ENCODE measurements around the gene TMEM132C.
A peak's percentile ranks its signal among the peaks of the same experiment; 100 is the strongest.
"Not testable (repeated sequence)": the region's sequence is repeated elsewhere in the genome, so short reads cannot be mapped to it uniquely, and the experiment has no call there.

Gene TMEM132C

DNA sequence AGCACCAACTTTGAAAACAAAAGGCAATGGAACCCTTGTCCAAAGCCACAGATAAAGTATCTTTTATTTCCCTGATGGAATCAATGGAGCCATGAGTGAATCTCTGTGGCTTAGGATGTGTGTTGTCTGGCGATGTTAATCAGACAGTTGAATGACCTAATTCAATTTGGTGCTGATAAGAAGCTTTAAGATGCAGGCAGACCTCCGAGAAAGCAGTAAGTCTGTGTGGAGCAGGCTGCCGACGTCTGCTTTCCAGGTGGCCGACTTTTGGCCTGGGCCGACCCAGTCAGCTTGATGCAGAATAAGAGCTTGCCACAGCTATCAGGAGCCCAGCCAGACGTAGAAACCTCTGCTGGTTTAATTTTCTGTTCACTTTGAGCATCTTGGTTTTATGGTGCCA, 21.1 kb upstream of the TMEM132C start:
- DNase-seq (ENCODE audit: low read depth), result no peak
- H3K4me3 ChIP-seq (ENCODE audit: low read depth, low read length), result no peak overlapping the region
- TF ChIP-seq, protein P1, sequence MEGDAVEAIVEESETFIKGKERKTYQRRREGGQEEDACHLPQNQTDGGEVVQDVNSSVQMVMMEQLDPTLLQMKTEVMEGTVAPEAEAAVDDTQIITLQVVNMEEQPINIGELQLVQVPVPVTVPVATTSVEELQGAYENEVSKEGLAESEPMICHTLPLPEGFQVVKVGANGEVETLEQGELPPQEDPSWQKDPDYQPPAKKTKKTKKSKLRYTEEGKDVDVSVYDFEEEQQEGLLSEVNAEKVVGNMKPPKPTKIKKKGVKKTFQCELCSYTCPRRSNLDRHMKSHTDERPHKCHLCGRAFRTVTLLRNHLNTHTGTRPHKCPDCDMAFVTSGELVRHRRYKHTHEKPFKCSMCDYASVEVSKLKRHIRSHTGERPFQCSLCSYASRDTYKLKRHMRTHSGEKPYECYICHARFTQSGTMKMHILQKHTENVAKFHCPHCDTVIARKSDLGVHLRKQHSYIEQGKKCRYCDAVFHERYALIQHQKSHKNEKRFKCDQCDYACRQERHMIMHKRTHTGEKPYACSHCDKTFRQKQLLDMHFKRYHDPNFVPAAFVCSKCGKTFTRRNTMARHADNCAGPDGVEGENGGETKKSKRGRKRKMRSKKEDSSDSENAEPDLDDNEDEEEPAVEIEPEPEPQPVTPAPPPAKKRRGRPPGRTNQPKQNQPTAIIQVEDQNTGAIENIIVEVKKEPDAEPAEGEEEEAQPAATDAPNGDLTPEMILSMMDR (conservative IDR thresholded peaks at IDR 0.05; ENCODE audit: low read depth, low read length), result no peak

- no peak for DNase-seq (ENCODE audit: low read depth)
- TF ChIP-seq, protein P1 (conservative IDR thresholded peaks at IDR 0.05; ENCODE audit: low read depth, low read length), result no peak
- H3K4me3 ChIP-seq (ENCODE audit: low read depth, low read length), result no peak overlapping the region
Observed at GRCh38 chr12:128250096-128250495, 16.9 kb upstream of the TMEM132C start.

DNA sequence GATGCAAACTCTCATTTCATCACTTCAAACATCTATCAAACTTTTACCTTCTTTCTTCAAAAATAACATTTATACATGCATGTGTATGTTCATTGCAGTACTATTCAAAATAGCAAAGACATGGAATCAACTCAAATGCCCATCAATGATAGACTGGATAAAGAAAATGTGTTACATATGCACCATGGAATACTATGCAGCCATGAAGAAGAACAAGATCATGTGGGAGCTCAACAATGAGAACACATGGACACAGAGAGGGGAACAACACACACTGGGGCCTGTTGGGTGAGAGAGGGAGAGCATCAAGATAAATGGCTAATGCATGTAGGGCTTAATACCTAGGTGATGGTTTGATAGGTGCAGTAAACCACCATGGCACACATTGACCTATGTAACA, 13.1 kb upstream of the TMEM132C start:
- not testable (repeated sequence) for DNase-seq (ENCODE audit: low read depth)

DNA sequence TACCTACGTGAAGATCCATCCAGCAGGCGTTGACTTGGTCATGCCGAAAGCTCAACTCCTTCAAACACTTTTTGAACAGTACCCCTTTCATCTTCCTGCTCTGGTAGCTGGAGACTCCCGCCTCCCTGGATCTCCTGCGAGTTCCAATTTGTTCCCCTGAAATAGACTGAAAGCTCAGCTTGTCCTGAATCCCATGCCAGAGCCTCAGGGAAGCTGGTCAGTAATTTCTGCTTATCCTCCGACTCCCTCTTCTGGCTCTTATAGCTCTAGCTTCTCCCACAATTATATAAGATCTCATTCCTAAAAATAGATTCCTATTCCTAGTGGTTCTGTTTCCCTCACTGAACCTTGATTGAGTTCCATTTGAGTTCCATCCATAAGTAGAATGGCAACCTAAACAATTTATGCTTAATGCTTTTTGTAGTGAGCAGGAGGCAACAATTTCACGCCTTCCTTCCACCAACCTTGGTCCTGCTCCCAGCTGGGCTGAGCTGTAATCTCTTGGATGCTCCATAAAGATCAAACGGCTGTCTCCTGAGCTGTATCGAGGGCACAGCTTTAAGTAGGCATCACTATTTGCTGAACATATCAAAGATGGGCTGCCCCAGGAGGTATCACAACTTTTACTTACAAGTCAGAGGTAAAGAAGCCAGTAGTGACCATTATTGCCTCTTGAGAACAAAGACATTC, 8.0 kb upstream of the TMEM132C start:
- H3K4me3 ChIP-seq (ENCODE audit: low read depth, low read length), result no peak overlapping the region
- TF ChIP-seq, protein P1 (conservative IDR thresholded peaks at IDR 0.05; ENCODE audit: low read depth, low read length), result no peak
- no peak for DNase-seq (ENCODE audit: low read depth)

More for the DNA sequence above, 13.1 kb upstream of the TMEM132C start:
- not testable (repeated sequence) for H3K4me3 ChIP-seq (ENCODE audit: low read depth, low read length)

DNA sequence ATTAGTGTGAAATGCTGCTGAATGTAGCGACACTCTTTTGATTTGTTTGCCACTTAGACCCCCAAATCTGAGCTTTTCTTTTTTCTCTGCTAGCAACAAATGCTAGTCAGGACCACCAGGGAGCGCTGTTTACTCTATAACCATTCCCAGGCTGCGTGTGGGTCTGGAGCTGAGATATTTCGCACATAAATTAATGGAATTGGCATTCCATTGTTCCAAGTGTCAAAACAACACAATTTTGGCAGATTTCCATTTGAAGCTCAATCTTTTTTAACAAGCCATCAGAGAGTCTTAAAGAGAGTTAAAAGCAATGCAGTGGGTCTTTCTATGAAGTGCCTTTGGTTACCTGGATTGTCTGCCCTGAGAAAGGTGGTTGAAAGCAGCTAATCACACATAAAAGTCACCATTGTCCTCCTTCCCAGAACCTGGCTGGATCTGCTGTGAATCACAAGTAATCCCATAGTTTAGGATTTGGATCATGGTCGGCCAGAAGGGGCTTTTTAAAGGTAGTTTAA, 7.4 kb upstream of the TMEM132C start:
- peak; percentile 27 for DNase-seq (ENCODE audit: low read depth)
- TF ChIP-seq, protein P1 (conservative IDR thresholded peaks at IDR 0.05; ENCODE audit: low read depth, low read length), result peak; percentile 66
- H3K4me3 ChIP-seq (ENCODE audit: low read depth, low read length), result no peak overlapping the region

DNA sequence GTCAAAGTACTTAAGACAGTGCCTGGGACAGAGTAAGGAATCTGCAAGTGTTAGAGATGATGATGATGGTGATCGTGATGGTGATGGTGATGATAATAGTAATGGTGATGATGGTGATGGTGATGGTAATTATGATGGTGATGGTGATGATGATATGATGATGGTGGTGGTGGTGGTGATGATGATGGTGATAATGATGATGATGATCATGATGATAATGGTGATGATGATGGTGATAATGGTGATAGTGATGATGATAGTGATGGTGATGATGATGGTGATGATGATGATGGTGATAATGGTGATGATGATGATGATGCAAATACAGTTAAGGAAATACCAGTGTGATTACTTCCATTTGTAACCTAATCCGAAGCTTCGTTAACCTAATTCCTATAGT, 5.2 kb upstream of the TMEM132C start:
- TF ChIP-seq, protein P1 (conservative IDR thresholded peaks at IDR 0.05; ENCODE audit: low read depth, low read length), result no peak

DNA sequence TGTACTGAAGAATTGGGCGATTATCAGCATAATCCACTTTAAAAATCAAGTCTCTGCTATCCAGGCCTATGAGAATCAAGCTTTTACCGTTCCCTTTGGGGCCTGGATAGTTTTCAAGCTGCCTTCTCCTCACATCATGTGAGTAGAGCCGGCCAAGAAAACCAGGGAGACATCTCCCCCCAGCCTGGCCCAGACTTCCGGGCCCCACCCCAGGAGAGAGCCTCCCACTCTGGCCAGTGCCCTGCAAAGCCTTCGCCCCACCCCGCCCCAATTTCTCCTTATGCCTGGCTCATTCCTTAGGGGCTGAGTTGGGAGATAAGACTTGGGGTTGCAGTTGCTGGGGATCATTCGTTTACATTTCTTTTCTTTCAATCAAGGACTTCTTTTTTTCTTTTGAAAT, 1.4 kb upstream of the TMEM132C start:
- TF ChIP-seq, protein P1 (conservative IDR thresholded peaks at IDR 0.05; ENCODE audit: low read depth, low read length), result no peak
- no peak overlapping the region for H3K4me3 ChIP-seq (ENCODE audit: low read depth, low read length)
- no peak for DNase-seq (ENCODE audit: low read depth)

More for the DNA sequence above, 5.2 kb upstream of the TMEM132C start:
- no peak for DNase-seq (ENCODE audit: low read depth)
- no peak overlapping the region for H3K4me3 ChIP-seq (ENCODE audit: low read depth, low read length)
